Fibroblast of gingiva (primary cell): Measurements from ENCODE around the gene PRLR.

Source experiments
- DNase-seq: peaks from one replicate; pipeline ENCODE4 v3.0.0-alpha.2; 2011; ENCODE audit warnings: low read depth

PRLR gene

DNA sequence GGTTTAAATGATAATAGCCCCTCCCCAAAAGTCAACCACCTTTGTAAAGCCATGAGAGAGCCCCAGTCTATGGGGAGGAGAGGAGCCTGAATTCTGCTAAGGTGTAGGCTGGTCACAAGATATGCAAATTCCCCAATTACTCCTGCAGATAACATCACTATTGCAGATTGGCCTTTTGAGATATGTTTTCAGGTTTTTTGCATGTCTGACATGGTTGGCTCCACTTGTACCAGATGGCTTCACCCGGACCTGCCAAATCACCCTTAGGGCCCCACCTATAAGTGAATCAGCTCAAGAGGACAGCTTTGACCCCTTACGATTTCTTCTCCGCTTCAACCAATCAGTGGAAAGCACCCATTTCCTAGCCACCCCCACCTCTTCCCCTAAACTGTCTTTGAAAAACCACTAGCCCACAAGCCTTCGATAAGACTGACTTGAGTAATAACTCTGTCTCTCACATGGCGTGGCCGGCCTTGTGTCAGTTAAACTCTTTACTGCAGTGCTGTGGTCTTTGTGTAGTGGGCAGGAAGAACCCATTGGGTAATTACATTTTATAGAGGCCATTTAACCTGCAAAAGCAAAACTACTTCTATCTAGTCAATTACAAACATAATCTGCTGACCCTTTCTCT lies 69.7 kb downstream of the PRLR start:
- DNase-seq = no peak

DNA sequence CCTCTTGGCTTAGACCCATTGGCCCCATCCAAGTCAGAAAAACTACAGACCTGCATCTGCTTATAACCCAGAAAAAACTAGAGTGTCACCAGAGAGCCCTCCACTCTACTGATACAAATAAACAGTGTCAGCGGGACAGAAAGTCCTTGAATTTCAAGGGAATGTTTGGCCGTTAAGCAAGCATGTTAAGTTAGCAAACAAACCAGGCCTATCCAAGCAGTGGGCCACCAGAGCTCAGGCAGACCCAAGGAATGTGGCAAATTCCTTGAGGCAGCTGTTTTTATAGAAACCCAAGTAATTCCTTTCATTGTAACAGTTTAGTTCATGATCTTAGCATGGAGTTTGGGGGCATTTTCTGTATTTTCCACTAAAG lies 70.9 kb downstream of the PRLR start:
- peak; percentile 52 for DNase-seq

DNA sequence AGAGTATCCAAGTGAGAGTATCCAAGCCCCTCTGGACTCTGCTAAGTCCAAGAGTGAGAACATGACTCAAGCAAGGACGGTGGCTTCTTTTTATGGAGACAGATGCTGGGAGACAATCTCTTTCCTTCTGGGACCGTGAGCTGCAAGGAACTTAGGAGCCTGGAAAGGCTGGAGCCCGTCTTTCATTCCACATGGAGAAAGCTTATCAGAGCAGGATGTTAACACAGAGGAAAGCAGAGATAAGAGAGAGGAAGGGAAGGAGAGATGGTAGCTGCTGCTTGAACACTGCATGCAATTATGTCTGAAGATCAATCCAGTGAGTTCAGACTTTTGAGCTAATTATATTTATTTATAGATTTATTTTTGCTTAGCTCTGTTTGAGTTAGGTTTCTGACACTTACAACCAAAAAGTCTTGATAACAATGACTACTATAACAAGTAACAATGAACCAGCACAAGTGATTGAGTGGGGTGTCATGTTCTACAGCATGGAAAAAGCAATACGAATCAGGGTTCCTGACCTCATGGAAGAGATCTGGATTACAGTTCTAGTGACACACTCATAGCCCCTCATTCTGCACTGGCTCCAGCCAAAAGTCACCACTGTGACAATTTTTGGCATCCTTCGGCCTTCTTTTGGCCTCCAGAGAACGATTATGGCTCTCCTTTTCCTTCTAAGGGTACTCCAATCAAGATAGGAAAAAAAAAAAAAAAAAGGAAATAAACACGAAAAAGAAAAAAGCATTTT lies 71.5 kb downstream of the PRLR start:
- DNase-seq = no peak

DNA sequence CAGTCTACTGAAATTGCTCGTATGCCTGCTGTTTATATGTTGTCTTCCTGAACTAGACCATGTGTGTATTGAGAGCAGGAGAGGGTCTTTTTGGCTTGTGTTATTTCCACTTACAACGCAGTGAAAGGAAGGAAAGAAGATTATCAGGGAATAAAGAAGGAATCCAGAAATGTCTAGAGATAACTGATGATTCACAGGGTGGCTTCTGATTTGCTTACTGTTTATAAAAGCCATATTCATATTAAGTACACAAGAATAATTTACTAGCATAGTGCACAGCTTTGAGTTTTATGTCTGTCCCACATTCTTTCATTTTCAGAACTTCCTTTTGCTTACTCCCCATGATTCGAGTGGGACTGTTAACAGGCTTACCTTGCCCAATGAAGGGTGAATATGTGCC lies 72.1 kb downstream of the PRLR start:
- DNase-seq = no peak

DNA sequence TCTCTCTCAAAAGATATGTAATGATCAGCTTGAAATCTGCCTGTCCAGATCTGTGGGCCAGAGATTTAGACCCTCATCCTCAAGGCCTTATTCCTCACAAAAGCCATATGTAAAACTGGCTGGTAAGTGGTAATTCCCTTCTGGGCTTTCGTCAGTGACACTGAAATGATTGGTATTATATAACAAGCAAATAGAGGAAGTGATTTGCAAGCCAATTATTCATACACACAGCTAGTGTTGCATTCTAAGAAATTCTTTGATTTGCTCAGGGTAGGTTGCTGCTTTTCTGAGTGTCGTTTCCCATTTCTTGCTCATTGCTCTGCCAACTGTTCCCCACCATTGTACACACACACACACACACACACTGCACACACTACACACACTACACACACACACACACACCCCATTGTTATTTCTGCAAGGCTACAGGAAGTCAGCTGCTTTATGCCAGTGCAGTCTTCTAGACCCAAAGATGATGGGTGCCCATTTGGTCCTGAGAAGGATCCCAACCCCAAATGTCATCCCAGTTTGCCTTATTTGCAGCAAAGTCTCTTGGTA lies 76.8 kb downstream of the PRLR start:
- DNase-seq = no peak

DNA sequence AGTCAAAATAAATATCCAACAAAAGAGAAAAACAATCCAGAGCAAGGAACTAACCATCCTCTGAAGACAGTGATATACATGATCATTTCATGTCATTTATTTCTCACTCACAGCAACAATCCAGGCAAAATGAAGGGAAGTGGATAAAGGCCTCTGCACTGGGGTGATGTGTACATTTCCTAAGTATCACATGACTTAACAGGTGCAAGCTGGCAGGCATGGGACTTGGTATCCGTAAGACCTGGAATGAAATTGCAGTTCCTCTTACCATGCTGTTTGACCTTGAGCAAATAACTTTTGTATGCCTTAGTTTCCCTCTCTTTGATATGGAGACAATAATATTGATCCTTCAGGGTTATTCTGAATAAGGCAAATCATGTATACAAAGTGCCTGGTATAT lies 77.6 kb downstream of the PRLR start:
- no peak for DNase-seq

DNA sequence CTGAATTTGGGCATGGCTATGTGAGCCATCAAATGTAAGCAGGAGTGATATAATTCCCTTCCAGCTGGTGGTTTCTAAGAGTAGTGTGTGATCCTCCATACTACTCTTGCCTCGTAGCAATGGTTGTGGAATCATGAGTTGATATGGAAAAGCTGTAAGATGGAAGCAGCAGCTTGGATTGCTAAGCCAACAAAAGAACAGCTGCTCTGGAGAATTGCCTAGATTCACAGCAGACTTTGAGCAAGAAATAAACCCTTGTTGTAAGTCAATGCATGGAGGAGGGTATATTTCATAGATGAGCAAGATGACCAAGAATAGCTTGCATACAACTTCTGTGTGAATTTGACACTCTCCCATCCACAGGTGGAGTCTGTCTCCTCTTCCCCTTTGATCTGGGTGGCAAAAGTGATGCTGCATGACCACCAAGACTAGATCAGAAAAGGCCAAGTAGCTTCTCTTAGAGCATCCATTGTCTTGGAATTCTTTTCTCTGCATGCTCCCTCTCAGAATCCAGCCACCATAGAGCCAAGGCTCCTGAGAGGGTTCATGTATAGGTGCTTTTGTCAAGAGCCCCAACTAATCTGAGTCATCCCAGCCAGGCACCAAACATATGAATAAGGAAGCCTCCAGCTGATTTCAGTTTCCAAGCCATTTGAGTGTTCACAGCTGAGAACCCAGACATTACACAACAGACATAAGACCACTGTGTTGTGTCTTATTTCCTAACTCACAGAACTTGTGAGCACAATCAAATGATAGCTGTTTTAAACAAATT lies 79.0 kb downstream of the PRLR start:
- peak; percentile 10 for DNase-seq

DNA sequence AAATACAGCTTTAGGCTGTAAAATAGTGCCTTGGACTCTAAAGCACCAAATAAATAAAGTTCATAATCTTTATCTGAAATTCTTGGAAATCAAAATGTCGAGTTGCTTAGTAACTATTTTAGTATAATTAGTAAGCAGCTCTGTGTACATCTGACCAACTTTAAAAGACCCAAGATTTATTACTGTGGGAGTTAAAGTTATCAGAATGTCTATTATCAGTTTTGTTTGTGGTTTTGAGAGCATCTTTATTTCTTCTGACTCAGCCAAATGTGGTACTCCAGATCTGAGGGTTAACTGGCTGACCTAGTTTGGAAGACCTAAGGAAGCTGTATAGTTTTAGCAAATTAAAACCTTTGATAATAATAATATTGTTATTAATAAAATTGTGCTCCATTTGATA lies 81.2 kb downstream of the PRLR start:
- DNase-seq = no peak

DNA sequence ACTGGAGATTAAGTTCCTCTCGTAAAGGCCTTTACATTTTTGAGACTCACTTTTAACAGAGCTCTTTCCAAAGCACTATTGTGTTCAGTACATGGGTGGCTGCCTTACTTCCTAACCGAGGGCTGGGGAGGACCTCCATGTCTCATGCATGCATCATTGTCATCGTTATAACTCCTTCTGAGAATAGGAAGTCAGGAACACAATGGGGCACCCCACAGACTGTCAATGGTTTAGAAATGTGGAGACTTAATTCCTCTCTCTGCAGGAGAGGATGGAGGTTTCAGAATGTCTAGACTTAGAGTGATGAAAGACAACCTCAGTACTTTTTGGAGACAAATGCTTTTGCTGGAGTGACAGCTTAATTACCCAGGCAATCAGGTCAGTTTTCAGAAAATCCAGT lies 83.9 kb downstream of the PRLR start:
- no peak for DNase-seq

DNA sequence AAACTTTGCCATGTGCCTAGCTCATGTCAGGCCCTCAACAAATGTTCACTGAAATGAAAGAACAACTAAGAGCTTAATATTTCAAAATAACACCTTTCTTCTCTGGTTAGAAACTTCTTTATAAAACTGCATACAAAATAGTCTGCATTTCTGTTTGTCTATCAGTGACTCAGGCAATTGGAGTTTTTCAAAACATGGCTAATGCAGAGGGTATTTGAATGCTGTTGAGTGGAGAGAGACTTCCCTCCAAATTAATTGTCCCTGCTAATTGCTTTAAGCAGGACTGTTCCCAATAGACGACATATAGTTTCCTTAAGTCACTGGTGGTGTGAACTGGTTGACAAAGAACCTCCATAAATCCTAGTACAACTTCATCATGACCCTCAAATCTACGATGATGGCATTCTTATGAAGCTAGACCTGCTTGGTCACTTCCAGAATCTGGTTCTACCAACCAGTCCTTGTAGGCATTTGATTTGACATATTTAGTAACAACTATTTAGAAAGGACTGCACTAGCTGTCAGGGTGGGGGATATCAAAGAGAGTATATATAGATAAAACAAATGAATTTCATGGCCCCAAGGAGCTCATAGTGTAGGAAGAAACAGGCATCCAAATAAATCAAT lies 84.5 kb downstream of the PRLR start:
- DNase-seq = no peak

DNA sequence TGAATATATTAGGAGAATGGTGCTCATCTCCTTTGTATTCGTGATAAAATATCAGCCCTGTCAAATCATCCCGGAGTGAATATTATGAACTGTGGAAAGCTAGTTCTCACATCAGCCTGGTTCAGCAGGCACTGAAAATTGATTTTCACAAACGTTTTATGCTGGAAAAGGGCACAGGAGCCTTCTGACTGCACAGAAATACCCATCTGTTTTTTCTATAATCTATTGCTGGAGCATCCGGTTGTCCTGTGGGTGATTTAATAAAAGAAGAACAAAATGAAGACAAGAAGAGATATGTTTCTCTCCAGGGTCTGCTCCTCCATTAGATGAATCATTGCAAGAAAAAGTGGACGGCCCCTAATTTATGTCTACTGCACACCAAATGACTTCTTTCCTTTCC lies 85.3 kb downstream of the PRLR start:
- no peak for DNase-seq

DNA sequence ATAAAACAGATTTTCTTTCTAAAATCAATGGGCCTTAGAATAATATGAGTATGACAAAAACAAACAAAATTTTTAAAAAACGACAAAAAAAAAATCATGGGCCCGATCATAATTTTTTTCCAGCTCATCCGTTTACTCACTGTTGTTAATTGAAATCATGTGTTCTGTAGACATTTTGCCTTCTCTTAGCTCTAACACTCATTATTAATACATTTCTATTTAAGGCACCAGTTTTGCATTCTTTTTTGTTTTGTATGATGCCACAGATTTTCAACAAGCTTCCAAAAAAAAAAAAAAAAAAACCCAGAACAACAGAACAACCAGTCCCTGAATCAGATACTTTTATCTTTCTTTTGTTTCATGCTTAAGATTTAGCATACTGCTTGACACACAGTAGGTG lies 86.4 kb downstream of the PRLR start:
- peak; percentile 45 for DNase-seq

DNA sequence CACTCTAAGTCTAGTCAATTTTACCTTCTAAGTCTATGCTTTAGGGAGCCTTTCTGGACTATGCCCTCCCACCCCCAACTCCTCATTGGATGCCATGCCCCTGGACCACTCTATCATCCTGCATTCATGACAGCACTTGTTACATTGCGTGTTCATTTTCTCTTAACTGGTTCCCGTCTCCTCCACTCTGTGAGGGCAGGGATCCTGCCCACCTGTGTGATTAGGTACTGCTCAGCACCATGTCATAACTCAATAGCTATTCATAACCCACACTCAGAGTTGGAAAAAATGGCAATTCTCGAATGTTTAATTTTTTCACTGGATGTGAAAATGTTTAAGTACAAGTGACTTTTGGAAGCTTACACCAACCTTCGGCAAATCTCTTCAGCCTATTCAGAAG lies 88.5 kb downstream of the PRLR start:
- DNase-seq = no peak

DNA sequence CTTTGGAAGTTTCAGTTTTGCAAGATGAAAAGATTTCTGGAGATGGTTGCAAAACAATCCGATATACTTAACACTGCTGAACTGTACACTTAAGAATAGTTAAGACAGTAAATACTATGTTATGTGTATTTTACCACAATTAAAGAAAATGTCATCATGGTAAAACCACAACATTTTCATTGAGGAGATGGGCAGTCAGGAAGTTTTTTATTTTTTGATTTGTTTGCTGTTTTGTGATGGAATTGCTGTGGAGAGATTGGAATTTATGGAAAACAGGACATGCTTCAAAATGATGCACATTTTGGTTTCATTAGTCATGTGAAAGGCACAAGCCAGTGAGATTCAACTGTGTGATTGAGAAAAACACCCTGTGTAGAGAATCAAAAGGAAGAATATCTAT lies 92.1 kb downstream of the PRLR start:
- DNase-seq = peak; percentile 52

DNA sequence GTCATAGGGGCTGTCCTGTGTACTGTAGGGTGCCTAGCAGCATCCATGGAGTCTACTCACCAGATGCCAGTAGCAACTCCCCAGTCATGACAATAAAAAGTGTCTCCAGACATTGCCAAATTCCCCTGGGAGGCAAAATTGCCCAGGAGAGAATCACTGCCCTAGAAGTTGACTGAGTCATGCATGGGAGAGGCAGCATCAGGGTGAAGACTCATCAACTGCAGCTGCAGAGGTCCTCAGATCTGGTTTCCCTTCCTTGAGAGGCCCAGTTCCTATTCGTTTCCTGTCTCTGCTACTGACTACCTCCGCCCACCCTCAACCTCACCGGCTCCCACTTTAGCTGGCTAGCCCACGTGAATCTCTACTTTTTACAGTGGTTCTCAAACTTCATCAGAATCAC lies 93.9 kb downstream of the PRLR start:
- peak; percentile 81 for DNase-seq

DNA sequence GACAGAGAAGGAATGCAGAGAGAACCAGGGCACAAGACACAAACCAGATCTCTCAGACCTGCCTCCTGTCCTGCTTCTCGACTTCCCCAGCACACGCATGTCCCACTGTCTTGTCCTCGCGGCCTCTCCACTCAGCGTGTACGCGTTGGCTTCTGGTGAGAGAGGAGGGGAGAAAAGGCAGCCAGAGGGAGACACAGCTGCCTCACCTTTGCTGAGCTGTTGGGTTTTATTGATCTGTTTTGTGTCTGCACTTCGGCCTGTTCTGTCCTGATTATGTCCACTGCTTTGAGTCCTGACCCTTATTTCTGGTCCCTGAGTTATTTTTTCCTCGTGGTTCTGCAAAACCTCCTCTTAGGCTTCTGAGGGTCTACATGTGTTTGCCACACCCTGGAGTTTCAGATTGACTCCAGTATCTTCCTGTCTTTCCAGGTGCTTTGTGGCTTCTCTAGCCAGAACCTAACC lies 95.0 kb downstream of the PRLR start:
- no peak for DNase-seq

DNA sequence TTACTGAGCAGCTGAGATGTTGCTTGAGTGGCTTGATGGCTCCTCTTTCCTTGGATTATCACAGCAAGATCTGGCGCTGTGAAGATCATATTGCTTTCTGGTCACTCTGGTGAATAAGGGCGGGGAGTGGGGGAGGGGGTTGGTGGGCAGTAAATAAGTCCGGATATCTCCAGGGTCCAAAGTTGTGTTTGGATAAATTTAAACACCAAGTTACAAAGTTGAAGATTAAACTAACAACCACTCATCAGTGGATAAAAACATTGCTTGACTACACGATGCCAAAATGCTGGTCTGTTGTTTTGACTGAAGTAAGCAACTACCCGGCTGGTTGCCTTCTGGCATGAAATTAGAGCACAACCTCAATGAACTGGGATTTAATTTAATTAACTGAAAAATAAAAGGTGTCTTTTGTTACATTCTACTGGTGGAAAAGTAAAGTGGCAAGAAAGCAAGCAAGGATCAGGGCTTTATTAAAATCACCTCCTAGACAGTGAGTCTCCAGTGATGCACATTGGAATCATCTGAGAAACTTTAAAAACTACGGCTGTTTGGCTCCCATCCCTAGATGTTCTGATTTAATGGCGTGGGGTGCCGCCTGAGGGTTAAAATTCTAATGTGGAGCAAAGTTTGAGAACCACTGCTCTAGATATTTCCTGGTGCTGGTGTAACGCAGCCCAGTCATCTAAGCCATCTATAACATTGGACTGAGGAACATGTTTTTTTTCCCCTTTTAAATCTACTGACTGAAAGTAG lies 95.8 kb downstream of the PRLR start:
- no peak for DNase-seq

DNA sequence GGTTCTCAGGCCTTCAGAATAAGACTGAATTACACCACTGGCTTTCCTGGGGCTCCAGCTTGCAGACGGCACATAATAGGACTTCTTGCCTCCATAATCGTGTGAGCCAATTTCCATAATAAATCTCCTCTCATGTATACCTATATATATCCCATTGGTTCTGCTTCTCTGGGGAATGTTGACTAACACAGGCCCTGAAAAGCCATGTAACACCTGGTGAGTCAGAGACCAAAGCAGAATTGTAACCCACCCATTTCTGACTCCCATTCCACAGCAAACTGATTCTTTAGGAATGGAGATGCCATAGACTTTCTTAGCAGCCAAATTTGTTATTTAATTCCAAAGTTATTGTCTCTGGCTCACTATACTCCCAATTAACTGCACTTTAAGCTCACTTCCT lies 97.1 kb downstream of the PRLR start:
- DNase-seq = no peak

DNA sequence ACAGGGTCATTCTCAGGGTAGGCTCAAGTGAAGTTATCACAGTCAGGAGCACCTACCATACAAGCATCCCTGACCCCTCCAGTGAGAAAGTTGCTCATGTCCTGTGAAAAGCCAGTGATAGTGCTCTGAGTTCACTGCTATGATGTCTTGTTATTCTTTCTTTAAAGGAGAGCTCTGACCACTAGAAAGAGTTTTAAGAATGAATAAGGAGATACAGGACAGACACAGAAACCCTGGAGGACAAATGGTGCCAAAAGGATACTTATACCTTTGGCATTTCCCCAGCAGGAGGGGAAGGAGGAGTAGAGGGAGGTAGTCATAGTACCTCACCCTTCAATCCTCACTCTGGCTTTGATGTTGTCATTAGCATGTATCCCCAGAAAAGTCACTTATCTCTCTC lies 98.6 kb downstream of the PRLR start:
- no peak for DNase-seq

DNA sequence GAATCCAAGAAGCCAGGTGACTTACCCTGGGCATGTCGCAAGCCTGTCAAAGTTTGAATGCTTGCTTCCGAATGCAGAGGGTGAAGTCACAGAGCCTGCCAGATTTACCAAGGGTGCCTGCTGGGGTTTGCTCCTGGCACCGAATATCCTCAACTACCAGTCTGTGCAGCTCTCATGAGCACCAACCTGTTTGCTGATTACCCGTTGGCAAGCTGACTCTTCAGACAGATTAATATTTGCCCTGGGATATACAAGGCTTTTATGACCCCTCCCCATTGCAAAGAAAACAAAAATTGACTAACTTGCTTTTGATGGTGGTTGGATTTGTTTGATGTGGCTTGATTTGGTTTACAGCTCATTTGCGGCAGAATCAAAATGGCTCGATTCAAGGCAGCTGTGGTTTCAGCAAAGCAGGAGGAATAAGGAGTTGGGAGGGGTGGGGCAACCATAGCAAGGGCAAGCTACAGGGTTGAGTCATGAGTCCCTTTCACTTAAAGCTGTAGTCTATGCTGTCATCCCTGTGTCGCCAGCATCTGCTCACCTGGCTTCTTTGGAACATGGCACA lies 100.3 kb downstream of the PRLR start:
- DNase-seq = no peak

DNA sequence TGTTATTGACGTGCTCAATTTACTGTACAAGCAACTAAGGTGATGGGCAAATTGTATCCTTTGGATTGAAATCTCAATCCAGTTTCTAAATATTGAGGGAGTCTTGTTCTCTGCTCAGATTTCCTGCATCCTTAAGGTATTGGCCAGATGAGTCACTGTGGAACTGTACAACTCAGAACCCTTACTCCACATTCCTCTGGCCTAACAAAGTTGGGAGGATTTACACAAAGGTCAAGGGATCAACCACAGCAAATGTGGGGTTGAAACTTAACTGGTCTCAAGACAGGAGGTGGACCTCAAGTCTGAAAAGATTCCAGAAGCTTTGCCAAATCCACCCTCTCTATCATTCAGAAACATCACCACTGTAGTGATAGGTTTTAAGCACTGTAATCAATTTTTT lies 101.0 kb downstream of the PRLR start:
- peak; percentile 68 for DNase-seq
